Activated CD8-positive, alpha-beta T cell treated with anti-CD3 and anti-CD28 coated beads, Interleukin-2, amount 10 ng/mL, durations not matched to agents 7 days and 5 days (primary cell): ENCODE results near the gene C1QA. TPM values are rescaled to one million over a fixed set of nuclear protein-coding genes. Genes with fewer than 3 reads are reported as not detected.
"Not testable (repeated sequence)": the region's sequence is repeated elsewhere in the genome, so short reads cannot be mapped to it uniquely, and the experiment has no call there.

Experiments
- ATAC-seq: fragments of 150-1000 bp; cut with Tn5 transposase; one replicate; pipeline ENCODE4 v1.10.0; 2021; ENCODE audit warnings: moderate library complexity
- CTCF ChIA-PET: fragments of 350-600 bp; sonication (Branson Sonifier 250); formaldehyde crosslinking; loops from one replicate; lab custom pipeline; 2021; ENCODE audit warnings: antibody characterized with exemption; lab: Charles Lee
- POLR2A ChIA-PET: fragments of 350-600 bp; sonication (Branson Sonifier 250); formaldehyde crosslinking; loops from one replicate; lab custom pipeline; 2021; ENCODE audit warnings: antibody characterized with exemption; lab: Charles Lee
- DNase-seq: peaks from one replicate; pipeline ENCODE4 v3.0.0-alpha.2; 2020
- H3K27ac Mint-ChIP-seq: one replicate; pipeline ENCODE4 v1.8.0; 2021; ENCODE audit warnings: mild to moderate bottlenecking, mixed read lengths
- H3K27me3 Mint-ChIP-seq: one replicate; pipeline ENCODE4 v1.8.0; 2021; ENCODE audit warnings: low read depth, mixed read lengths
- H3K36me3 Mint-ChIP-seq: one replicate; pipeline ENCODE4 v1.8.0; 2021; ENCODE audit warnings: low read depth, mixed read lengths
- H3K4me1 Mint-ChIP-seq: one replicate; pipeline ENCODE4 v1.8.0; 2021; ENCODE audit warnings: low read depth, mixed read lengths
- H3K4me3 Mint-ChIP-seq: one replicate; pipeline ENCODE4 v1.8.0; 2021; ENCODE audit warnings: mild to moderate bottlenecking, mixed read lengths
- H3K9me3 Mint-ChIP-seq: one replicate; pipeline ENCODE4 v1.8.0; 2022; ENCODE audit warnings: mixed read lengths; ENCODE audit not compliant: insufficient read depth
- total RNA-seq, 2 experiments: library from RNA; stranded (reverse); gene quantifications; one replicate each; pipeline ENCODE4 v1.2.3, GENCODE V29; 2021

C1QA gene
- total RNA-seq, 2 experiments from 2014 or later: not detected

GRCh38 chr1:22666412-22666811 is 30.0 kb downstream of the C1QA start:
- CTCF ChIA-PET: interaction anchor here (1.0 kb wide), 1 partner anchor 222 kb away, joined by 4 read pairs; no protein-coding TSS in a partner anchor

GRCh38 chr1:22668840-22669239 is 32.4 kb downstream of the C1QA start:
- POLR2A ChIA-PET, H3K4me1 Mint-ChIP-seq, ATAC-seq, H3K27ac Mint-ChIP-seq, H3K36me3 Mint-ChIP-seq, H3K4me3 Mint-ChIP-seq, H3K9me3 Mint-ChIP-seq, CTCF ChIA-PET, DNase-seq: not testable (repeated sequence)
- H3K27me3 Mint-ChIP-seq: peaks cover 11% of the 10 kb centered on the region

More at GRCh38 chr1:22666412-22666811, 30.0 kb downstream of the C1QA start:
- Mint-ChIP-seq H3K27me3 (peaks cover 4% of the 10 kb centered on the region), H3K36me3 (no peaks in the 10 kb centered on the region), H3K9me3 (no peaks in the 10 kb centered on the region), H3K4me1 (no peaks in the 10 kb centered on the region), H3K4me3 (no peak overlapping the region), H3K27ac (no peak overlapping the region)
- no peak for DNase-seq
- POLR2A ChIA-PET: no interaction called here
- no peak for ATAC-seq

- no peak overlapping the region for H3K4me3 Mint-ChIP-seq
- ChIA-PET CTCF (no interaction called here), POLR2A (no interaction called here)
- DNase-seq: no peak
- no peak for ATAC-seq
- H3K9me3 Mint-ChIP-seq: no peaks in the 10 kb centered on the region
- H3K27me3 Mint-ChIP-seq: peaks cover 19% of the 10 kb centered on the region
- H3K4me1 Mint-ChIP-seq: no peaks in the 10 kb centered on the region
- no peaks in the 10 kb centered on the region for H3K36me3 Mint-ChIP-seq
- no peak overlapping the region for H3K27ac Mint-ChIP-seq
Measured at GRCh38 chr1:22670352-22670975, 34.0 kb downstream of the C1QA start.

GRCh38 chr1:22671999-22672398 is 35.6 kb downstream of the C1QA start:
- ChIA-PET CTCF (no interaction called here), POLR2A (no interaction called here)
- no peak for DNase-seq
- Mint-ChIP-seq H3K4me3 (no peak overlapping the region), H3K27ac (no peak overlapping the region), H3K9me3 (no peaks in the 10 kb centered on the region), H3K36me3 (no peaks in the 10 kb centered on the region), H3K27me3 (peaks cover 19% of the 10 kb centered on the region), H3K4me1 (no peaks in the 10 kb centered on the region)
- no peak for ATAC-seq

- H3K4me3 Mint-ChIP-seq: no peak overlapping the region
- DNase-seq (no peak), ATAC-seq (no peak)
- no peaks in the 10 kb centered on the region for H3K9me3 Mint-ChIP-seq
- H3K36me3 Mint-ChIP-seq: no peaks in the 10 kb centered on the region
- H3K27me3 Mint-ChIP-seq: peaks cover 18% of the 10 kb centered on the region
- CTCF ChIA-PET: no interaction called here
- no peak overlapping the region for H3K27ac Mint-ChIP-seq
- no peaks in the 10 kb centered on the region for H3K4me1 Mint-ChIP-seq
- POLR2A ChIA-PET: no interaction called here
Measured at GRCh38 chr1:22673486-22674409, 37.3 kb downstream of the C1QA start.

- ChIA-PET CTCF (no interaction called here), POLR2A (no interaction called here)
- Mint-ChIP-seq H3K36me3 (no peaks in the 10 kb centered on the region), H3K4me1 (no peaks in the 10 kb centered on the region), H3K4me3 (no peak overlapping the region), H3K27ac (no peak overlapping the region), H3K9me3 (no peaks in the 10 kb centered on the region), H3K27me3 (peaks cover 18% of the 10 kb centered on the region)
- ATAC-seq: no peak
- no peak for DNase-seq
Measured at GRCh38 chr1:22674410-22674749, 38.0 kb downstream of the C1QA start.

- CTCF ChIA-PET: interaction anchor here (2.4 kb wide), 1 partner anchor 28 kb away, joined by 7 read pairs; no protein-coding TSS in a partner anchor
- H3K4me3 Mint-ChIP-seq, H3K4me1 Mint-ChIP-seq, H3K36me3 Mint-ChIP-seq, DNase-seq, POLR2A ChIA-PET, H3K9me3 Mint-ChIP-seq, ATAC-seq, H3K27ac Mint-ChIP-seq: not testable (repeated sequence)
- peaks cover 16% of the 10 kb centered on the region for H3K27me3 Mint-ChIP-seq
Measured at GRCh38 chr1:22676151-22676550, 39.7 kb downstream of the C1QA start.

GRCh38 chr1:22676916-22677583 is 40.6 kb downstream of the C1QA start:
- CTCF ChIA-PET: interaction anchor here (2.4 kb wide), 1 partner anchor 28 kb away, joined by 7 read pairs; no protein-coding TSS in a partner anchor
- POLR2A ChIA-PET: no interaction called here
- no peak for ATAC-seq

GRCh38 chr1:22677931-22678896 is 41.8 kb downstream of the C1QA start:
- Mint-ChIP-seq H3K27ac (no peak overlapping the region), H3K4me1 (no peaks in the 10 kb centered on the region), H3K36me3 (no peaks in the 10 kb centered on the region), H3K4me3 (no peak overlapping the region), H3K9me3 (no peaks in the 10 kb centered on the region), H3K27me3 (peaks cover 8% of the 10 kb centered on the region)
- DNase-seq: no peak
- no peak for ATAC-seq
- ChIA-PET CTCF (interaction anchor here (2.4 kb wide), 1 partner anchor 26 kb away, joined by 7 read pairs; no protein-coding TSS in a partner anchor), POLR2A (no interaction called here)

More at GRCh38 chr1:22676916-22677583, 40.6 kb downstream of the C1QA start:
- peaks cover 16% of the 10 kb centered on the region for H3K27me3 Mint-ChIP-seq
- DNase-seq: no peak
- no peaks in the 10 kb centered on the region for H3K36me3 Mint-ChIP-seq
- no peaks in the 10 kb centered on the region for H3K9me3 Mint-ChIP-seq
- no peak overlapping the region for H3K4me3 Mint-ChIP-seq
- no peak overlapping the region for H3K27ac Mint-ChIP-seq
- H3K4me1 Mint-ChIP-seq: no peaks in the 10 kb centered on the region

- Mint-ChIP-seq H3K9me3 (no peaks in the 10 kb centered on the region), H3K27ac (no peak overlapping the region), H3K4me1 (no peaks in the 10 kb centered on the region), H3K27me3 (no peaks in the 10 kb centered on the region), H3K4me3 (no peak overlapping the region), H3K36me3 (no peaks in the 10 kb centered on the region)
- ATAC-seq: no peak
- POLR2A ChIA-PET: no interaction called here
- DNase-seq: no peak
- CTCF ChIA-PET: no interaction called here
Measured at GRCh38 chr1:22680726-22681125, 44.3 kb downstream of the C1QA start.
